Measurements from ENCODE around the gene SFRP2.

SFRP2 gene

GRCh38 chr4:153747406-153747955 is 41.4 kb downstream of the SFRP2 start:
- peaks cover 6% of the 10 kb centered on the region for H3K4me1 Mint-ChIP-seq (ENCODE audit: low read depth)

GRCh38 chr4:153745651-153746050 is 43.2 kb downstream of the SFRP2 start:
- Mint-ChIP-seq H3K27ac (no peak overlapping the region), H3K27me3 (ENCODE audit: low read depth) (peaks cover 22% of the 10 kb centered on the region), H3K4me3 (no peak overlapping the region), H3K4me1 (ENCODE audit: low read depth) (peaks cover 6% of the 10 kb centered on the region), H3K36me3 (ENCODE audit: low read depth) (no peaks in the 10 kb centered on the region), H3K9me3 (peaks cover 3% of the 10 kb centered on the region)
- DNase-seq (ENCODE audit: low spot score): no peak

More at GRCh38 chr4:153747406-153747955, 41.4 kb downstream of the SFRP2 start:
- H3K27ac Mint-ChIP-seq: no peak overlapping the region
- no peak for DNase-seq (ENCODE audit: low spot score)
- H3K9me3 Mint-ChIP-seq: no peaks in the 10 kb centered on the region
- H3K36me3 Mint-ChIP-seq (ENCODE audit: low read depth): no peaks in the 10 kb centered on the region
- H3K27me3 Mint-ChIP-seq (ENCODE audit: low read depth): peaks cover 28% of the 10 kb centered on the region
- H3K4me3 Mint-ChIP-seq: no peak overlapping the region

- H3K4me1 Mint-ChIP-seq (ENCODE audit: low read depth): no peaks in the 10 kb centered on the region
- peaks cover 7% of the 10 kb centered on the region for H3K9me3 Mint-ChIP-seq
- H3K27me3 Mint-ChIP-seq (ENCODE audit: low read depth): peaks cover 24% of the 10 kb centered on the region
- H3K4me3 Mint-ChIP-seq: no peak overlapping the region
- H3K27ac Mint-ChIP-seq: no peak overlapping the region
- H3K36me3 Mint-ChIP-seq (ENCODE audit: low read depth): no peaks in the 10 kb centered on the region
- DNase-seq (ENCODE audit: low spot score): no peak
Observed at GRCh38 chr4:153741541-153741940, 47.3 kb downstream of the SFRP2 start.

GRCh38 chr4:153735906-153736461 is 52.9 kb downstream of the SFRP2 start:
- H3K9me3 Mint-ChIP-seq: peaks cover 16% of the 10 kb centered on the region
- H3K4me1 Mint-ChIP-seq (ENCODE audit: low read depth): peaks cover 20% of the 10 kb centered on the region
- peaks cover 3% of the 10 kb centered on the region for H3K36me3 Mint-ChIP-seq (ENCODE audit: low read depth)
- no peak overlapping the region for H3K4me3 Mint-ChIP-seq
- H3K27me3 Mint-ChIP-seq (ENCODE audit: low read depth): peaks cover 60% of the 10 kb centered on the region
- H3K27ac Mint-ChIP-seq: no peak overlapping the region
- no peak for DNase-seq (ENCODE audit: low spot score)

- Mint-ChIP-seq H3K36me3 (ENCODE audit: low read depth) (peaks cover 3% of the 10 kb centered on the region), H3K27ac (no peak overlapping the region), H3K9me3 (peaks cover 9% of the 10 kb centered on the region), H3K27me3 (ENCODE audit: low read depth) (peaks cover 58% of the 10 kb centered on the region), H3K4me3 (no peak overlapping the region), H3K4me1 (ENCODE audit: low read depth) (peaks cover 20% of the 10 kb centered on the region)
- no peak for DNase-seq (ENCODE audit: low spot score)
Observed at GRCh38 chr4:153733751-153734448, 55.0 kb downstream of the SFRP2 start.

- no peak for DNase-seq (ENCODE audit: low spot score)
- peaks cover 67% of the 10 kb centered on the region for H3K27me3 Mint-ChIP-seq (ENCODE audit: low read depth)
- H3K4me1 Mint-ChIP-seq (ENCODE audit: low read depth): peaks cover 19% of the 10 kb centered on the region
- peaks cover 3% of the 10 kb centered on the region for H3K36me3 Mint-ChIP-seq (ENCODE audit: low read depth)
- H3K4me3 Mint-ChIP-seq: no peak overlapping the region
- no peak overlapping the region for H3K27ac Mint-ChIP-seq
- H3K9me3 Mint-ChIP-seq: peaks cover 6% of the 10 kb centered on the region
Observed at GRCh38 chr4:153731239-153731638, 57.6 kb downstream of the SFRP2 start.

All from T-helper 2 cell treated with Interferon-gamma antibody and Interleukin-4, amounts not matched to agents 5 μg/mL and 100 μg/mL, for 36 hours (primary cell).